WTC11 (cell line): ENCODE measurements around the gene CTSE.

Source experiments
- CBFB ChIP-seq: sonication (generic); formaldehyde crosslinking; IDR thresholded peaks from 2 replicates; pipeline ENCODE4 v1.8.1; 2022; ENCODE audit warnings: mild to moderate bottlenecking, low read depth, missing genetic modification reagents
- IRF2 ChIP-seq: sonication (generic); formaldehyde crosslinking; IDR thresholded peaks from 2 replicates; pipeline ENCODE4 v1.8.0; 2022; ENCODE audit warnings: low read depth, missing genetic modification reagents, borderline replicate concordance
- KAT7 ChIP-seq: sonication (generic); formaldehyde crosslinking; IDR thresholded peaks from 2 replicates; pipeline ENCODE4 v1.8.1; 2023; ENCODE audit warnings: missing genetic modification reagents, mild to moderate bottlenecking, borderline replicate concordance
- SOX15 ChIP-seq: fragments of 250-450 bp; sonication (Bioruptor Pico); IDR thresholded peaks from 2 replicates; pipeline ENCODE4 v1.9.0; 2021; ENCODE audit warnings: mild to moderate bottlenecking
- TEAD1 ChIP-seq: sonication (generic); formaldehyde crosslinking; IDR thresholded peaks from 2 replicates; pipeline ENCODE4 v1.8.0; 2022; ENCODE audit warnings: mild to moderate bottlenecking, missing genetic modification reagents
- TEAD4 ChIP-seq: sonication (generic); formaldehyde crosslinking; IDR thresholded peaks from 2 replicates; pipeline ENCODE4 v1.8.0; 2022; ENCODE audit warnings: mild to moderate bottlenecking, missing genetic modification reagents
- ZBTB21 ChIP-seq: sonication (generic); formaldehyde crosslinking; IDR thresholded peaks from 2 replicates; pipeline ENCODE4 v1.8.1; 2023; ENCODE audit warnings: mild to moderate bottlenecking, missing genetic modification reagents, borderline replicate concordance
- TF ChIP-seq, protein P1 (sequence below): sonication (generic); formaldehyde crosslinking; IDR thresholded peaks from 2 replicates; pipeline ENCODE4 v1.8.1; 2022; ENCODE audit warnings: low read depth, missing genetic modification reagents, borderline replicate concordance
- TF ChIP-seq, protein P2 (sequence below): fragments of 200-600 bp; IDR thresholded peaks from 2 replicates; pipeline ENCODE4 v1.8.0; 2022; ENCODE audit warnings: antibody characterized with exemption
- TF ChIP-seq, protein P3 (sequence below): sonication (generic); formaldehyde crosslinking; IDR thresholded peaks from 2 replicates; pipeline ENCODE4 v1.8.0; 2022; ENCODE audit warnings: mild to moderate bottlenecking, missing genetic modification reagents
- TF ChIP-seq, protein P4 (sequence below): sonication (generic); formaldehyde crosslinking; IDR thresholded peaks from 2 replicates; pipeline ENCODE4 v1.8.0; 2022; ENCODE audit warnings: mild to moderate bottlenecking, missing genetic modification reagents

DNA sequence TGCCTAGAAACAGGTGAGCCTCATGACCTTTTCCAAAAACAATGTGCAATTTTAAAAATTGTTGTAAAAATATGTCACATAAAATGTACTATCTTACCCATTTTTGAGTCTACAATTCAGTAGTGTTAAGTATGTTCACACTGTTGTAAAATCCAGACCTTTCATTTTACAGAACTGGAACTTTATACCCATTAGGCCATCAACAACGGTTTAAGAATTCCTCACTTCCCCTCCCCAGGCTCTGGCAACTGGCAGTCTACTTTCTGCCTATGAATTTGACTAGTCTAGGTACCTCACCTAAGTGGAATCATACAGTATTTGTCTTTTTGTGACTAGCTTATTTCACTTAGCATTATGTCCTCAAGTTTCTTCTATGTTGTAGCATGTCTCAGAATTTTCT is 8.6 kb downstream of the CTSE start:
- TF ChIP-seq, protein P1, sequence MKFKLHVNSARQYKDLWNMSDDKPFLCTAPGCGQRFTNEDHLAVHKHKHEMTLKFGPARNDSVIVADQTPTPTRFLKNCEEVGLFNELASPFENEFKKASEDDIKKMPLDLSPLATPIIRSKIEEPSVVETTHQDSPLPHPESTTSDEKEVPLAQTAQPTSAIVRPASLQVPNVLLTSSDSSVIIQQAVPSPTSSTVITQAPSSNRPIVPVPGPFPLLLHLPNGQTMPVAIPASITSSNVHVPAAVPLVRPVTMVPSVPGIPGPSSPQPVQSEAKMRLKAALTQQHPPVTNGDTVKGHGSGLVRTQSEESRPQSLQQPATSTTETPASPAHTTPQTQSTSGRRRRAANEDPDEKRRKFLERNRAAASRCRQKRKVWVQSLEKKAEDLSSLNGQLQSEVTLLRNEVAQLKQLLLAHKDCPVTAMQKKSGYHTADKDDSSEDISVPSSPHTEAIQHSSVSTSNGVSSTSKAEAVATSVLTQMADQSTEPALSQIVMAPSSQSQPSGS (CRISPR knock-in tag), result no peak
- TF ChIP-seq, protein P2, sequence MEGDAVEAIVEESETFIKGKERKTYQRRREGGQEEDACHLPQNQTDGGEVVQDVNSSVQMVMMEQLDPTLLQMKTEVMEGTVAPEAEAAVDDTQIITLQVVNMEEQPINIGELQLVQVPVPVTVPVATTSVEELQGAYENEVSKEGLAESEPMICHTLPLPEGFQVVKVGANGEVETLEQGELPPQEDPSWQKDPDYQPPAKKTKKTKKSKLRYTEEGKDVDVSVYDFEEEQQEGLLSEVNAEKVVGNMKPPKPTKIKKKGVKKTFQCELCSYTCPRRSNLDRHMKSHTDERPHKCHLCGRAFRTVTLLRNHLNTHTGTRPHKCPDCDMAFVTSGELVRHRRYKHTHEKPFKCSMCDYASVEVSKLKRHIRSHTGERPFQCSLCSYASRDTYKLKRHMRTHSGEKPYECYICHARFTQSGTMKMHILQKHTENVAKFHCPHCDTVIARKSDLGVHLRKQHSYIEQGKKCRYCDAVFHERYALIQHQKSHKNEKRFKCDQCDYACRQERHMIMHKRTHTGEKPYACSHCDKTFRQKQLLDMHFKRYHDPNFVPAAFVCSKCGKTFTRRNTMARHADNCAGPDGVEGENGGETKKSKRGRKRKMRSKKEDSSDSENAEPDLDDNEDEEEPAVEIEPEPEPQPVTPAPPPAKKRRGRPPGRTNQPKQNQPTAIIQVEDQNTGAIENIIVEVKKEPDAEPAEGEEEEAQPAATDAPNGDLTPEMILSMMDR, result no peak
- TF ChIP-seq, protein P3, sequence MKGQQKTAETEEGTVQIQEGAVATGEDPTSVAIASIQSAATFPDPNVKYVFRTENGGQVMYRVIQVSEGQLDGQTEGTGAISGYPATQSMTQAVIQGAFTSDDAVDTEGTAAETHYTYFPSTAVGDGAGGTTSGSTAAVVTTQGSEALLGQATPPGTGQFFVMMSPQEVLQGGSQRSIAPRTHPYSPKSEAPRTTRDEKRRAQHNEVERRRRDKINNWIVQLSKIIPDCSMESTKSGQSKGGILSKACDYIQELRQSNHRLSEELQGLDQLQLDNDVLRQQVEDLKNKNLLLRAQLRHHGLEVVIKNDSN (CRISPR knock-in tag), result no peak
- TF ChIP-seq CBFB (no peak), ZBTB21 (CRISPR knock-in tag) (no peak), SOX15 (CRISPR knock-in tag) (no peak), IRF2 (CRISPR knock-in tag) (no peak), TEAD4 (CRISPR knock-in tag) (no peak), TEAD1 (CRISPR knock-in tag) (no peak), KAT7 (no peak)
- TF ChIP-seq, protein P4, sequence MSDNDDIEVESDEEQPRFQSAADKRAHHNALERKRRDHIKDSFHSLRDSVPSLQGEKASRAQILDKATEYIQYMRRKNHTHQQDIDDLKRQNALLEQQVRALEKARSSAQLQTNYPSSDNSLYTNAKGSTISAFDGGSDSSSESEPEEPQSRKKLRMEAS (CRISPR knock-in tag), result no peak
